ENCODE measurements around the gene SOHLH1.

DNA sequence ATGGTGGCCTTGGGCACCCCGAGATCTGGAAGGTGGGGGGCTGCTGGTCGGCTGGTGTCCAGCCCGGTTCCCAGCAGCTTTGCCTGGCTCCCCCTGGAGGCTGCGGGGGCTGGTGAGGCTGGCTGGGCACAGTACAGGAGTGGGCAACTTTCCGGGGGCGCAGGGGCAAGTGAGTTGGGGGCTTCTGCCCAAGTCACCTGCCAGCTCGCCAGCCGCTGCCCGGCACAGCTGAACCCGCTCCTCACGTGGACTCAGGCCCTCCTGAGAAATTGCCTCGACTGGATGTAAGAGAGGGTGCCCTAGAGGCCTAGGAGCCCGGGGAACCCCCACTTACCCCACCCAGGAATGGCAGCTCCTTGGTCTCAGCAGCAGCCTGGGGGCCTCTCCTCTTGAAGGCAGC is 18.1 kb upstream of the SOHLH1 start:
- TF ChIP-seq, protein P1, sequence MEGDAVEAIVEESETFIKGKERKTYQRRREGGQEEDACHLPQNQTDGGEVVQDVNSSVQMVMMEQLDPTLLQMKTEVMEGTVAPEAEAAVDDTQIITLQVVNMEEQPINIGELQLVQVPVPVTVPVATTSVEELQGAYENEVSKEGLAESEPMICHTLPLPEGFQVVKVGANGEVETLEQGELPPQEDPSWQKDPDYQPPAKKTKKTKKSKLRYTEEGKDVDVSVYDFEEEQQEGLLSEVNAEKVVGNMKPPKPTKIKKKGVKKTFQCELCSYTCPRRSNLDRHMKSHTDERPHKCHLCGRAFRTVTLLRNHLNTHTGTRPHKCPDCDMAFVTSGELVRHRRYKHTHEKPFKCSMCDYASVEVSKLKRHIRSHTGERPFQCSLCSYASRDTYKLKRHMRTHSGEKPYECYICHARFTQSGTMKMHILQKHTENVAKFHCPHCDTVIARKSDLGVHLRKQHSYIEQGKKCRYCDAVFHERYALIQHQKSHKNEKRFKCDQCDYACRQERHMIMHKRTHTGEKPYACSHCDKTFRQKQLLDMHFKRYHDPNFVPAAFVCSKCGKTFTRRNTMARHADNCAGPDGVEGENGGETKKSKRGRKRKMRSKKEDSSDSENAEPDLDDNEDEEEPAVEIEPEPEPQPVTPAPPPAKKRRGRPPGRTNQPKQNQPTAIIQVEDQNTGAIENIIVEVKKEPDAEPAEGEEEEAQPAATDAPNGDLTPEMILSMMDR (IDR thresholded peaks at IDR 0.05; ENCODE audit: borderline replicate concordance, extremely low read depth, low read length, poor library complexity, severe bottlenecking) = no peak
- no peak for TF ChIP-seq EZH2 (IDR thresholded peaks at IDR 0.05; ENCODE audit: borderline replicate concordance, low read depth, low read length, severe bottlenecking)

Data from DND-41 (cell line).